ENCODE results near the gene NAB1.

The NAB1 gene

GRCh38 chr2:190649798-190650390 is 1.0 kb downstream of the NAB1 start:
- TF ChIP-seq GATA1 (IDR thresholded peaks at IDR 0.05; ENCODE audit: low read depth, low read length), result no peak
- peak; percentile 52 to 66 for DNase-seq

GRCh38 chr2:190651413-190651812 is 2.5 kb downstream of the NAB1 start:
- TF ChIP-seq POLR2A (IDR thresholded peaks at IDR 0.05; ENCODE audit: low read length) (no peak), GATA1 (IDR thresholded peaks at IDR 0.05; ENCODE audit: low read depth, low read length) (no peak)
- DNase-seq, result no peak

- DNase-seq, result no peak
These were observed 4.3 kb downstream of the NAB1 start for GRCh38 chr2:190653231-190653630.

GRCh38 chr2:190653931-190654330 is 5.0 kb downstream of the NAB1 start:
- DNase-seq, result no peak
- no peak for TF ChIP-seq GATA1 (IDR thresholded peaks at IDR 0.05; ENCODE audit: low read depth, low read length)
- TF ChIP-seq POLR2A (IDR thresholded peaks at IDR 0.05; ENCODE audit: low read length), result no peak

More at GRCh38 chr2:190653231-190653630, 4.3 kb downstream of the NAB1 start:
- TF ChIP-seq POLR2A (IDR thresholded peaks at IDR 0.05; ENCODE audit: low read length) (no peak), GATA1 (IDR thresholded peaks at IDR 0.05; ENCODE audit: low read depth, low read length) (no peak)

- DNase-seq, result no peak
- TF ChIP-seq POLR2A (IDR thresholded peaks at IDR 0.05; ENCODE audit: low read length) (no peak), GATA1 (IDR thresholded peaks at IDR 0.05; ENCODE audit: low read depth, low read length) (no peak)
These were observed 6.2 kb downstream of the NAB1 start for GRCh38 chr2:190655113-190655512.

GRCh38 chr2:190655570-190655969 is 6.7 kb downstream of the NAB1 start:
- DNase-seq, result no peak
- TF ChIP-seq POLR2A (IDR thresholded peaks at IDR 0.05; ENCODE audit: low read length) (no peak), GATA1 (IDR thresholded peaks at IDR 0.05; ENCODE audit: low read depth, low read length) (no peak)

GRCh38 chr2:190656301-190656700 is 7.4 kb downstream of the NAB1 start:
- no peak for TF ChIP-seq GATA1 (IDR thresholded peaks at IDR 0.05; ENCODE audit: low read depth, low read length)
- TF ChIP-seq POLR2A (IDR thresholded peaks at IDR 0.05; ENCODE audit: low read length), result no peak
- DNase-seq, result no peak

- TF ChIP-seq POLR2A (IDR thresholded peaks at IDR 0.05; ENCODE audit: low read length) (no peak), GATA1 (IDR thresholded peaks at IDR 0.05; ENCODE audit: low read depth, low read length) (no peak)
- no peak for DNase-seq
These were observed 8.8 kb downstream of the NAB1 start for GRCh38 chr2:190657474-190658255.

GRCh38 chr2:190659553-190659952 is 10.7 kb downstream of the NAB1 start:
- TF ChIP-seq POLR2A (IDR thresholded peaks at IDR 0.05; ENCODE audit: low read length) (no peak), GATA1 (IDR thresholded peaks at IDR 0.05; ENCODE audit: low read depth, low read length) (no peak)
- DNase-seq, result no peak

- no peak for DNase-seq
- TF ChIP-seq GATA1 (IDR thresholded peaks at IDR 0.05; ENCODE audit: low read depth, low read length) (no peak), POLR2A (IDR thresholded peaks at IDR 0.05; ENCODE audit: low read length) (no peak)
These were observed 13.9 kb downstream of the NAB1 start for GRCh38 chr2:190662754-190663153.

GRCh38 chr2:190663348-190663747 is 14.5 kb downstream of the NAB1 start:
- no peak for DNase-seq
- no peak for TF ChIP-seq POLR2A (IDR thresholded peaks at IDR 0.05; ENCODE audit: low read length)
- no peak for TF ChIP-seq GATA1 (IDR thresholded peaks at IDR 0.05; ENCODE audit: low read depth, low read length)

GRCh38 chr2:190663839-190664238 is 15.0 kb downstream of the NAB1 start:
- no peak for DNase-seq
- TF ChIP-seq GATA1 (IDR thresholded peaks at IDR 0.05; ENCODE audit: low read depth, low read length) (no peak), POLR2A (IDR thresholded peaks at IDR 0.05; ENCODE audit: low read length) (no peak)

GRCh38 chr2:190664240-190664639 is 15.4 kb downstream of the NAB1 start:
- TF ChIP-seq POLR2A (IDR thresholded peaks at IDR 0.05; ENCODE audit: low read length) (no peak), GATA1 (IDR thresholded peaks at IDR 0.05; ENCODE audit: low read depth, low read length) (no peak)
- no peak for DNase-seq

- TF ChIP-seq POLR2A (IDR thresholded peaks at IDR 0.05; ENCODE audit: low read length), result no peak
- no peak for TF ChIP-seq GATA1 (IDR thresholded peaks at IDR 0.05; ENCODE audit: low read depth, low read length)
- DNase-seq, result no peak
These were observed 18.0 kb downstream of the NAB1 start for GRCh38 chr2:190666895-190667294.

- DNase-seq, result peak; percentile 53 to 73
- TF ChIP-seq GATA1 (IDR thresholded peaks at IDR 0.05; ENCODE audit: low read depth, low read length) (no peak), POLR2A (IDR thresholded peaks at IDR 0.05; ENCODE audit: low read length) (no peak)
These were observed 20.0 kb downstream of the NAB1 start for GRCh38 chr2:190668892-190669291.

Data from erythroblast (primary cell).